ENCODE data around the gene C1QTNF4. TPM values are rescaled to one million over a fixed set of nuclear protein-coding genes. Genes with fewer than 3 reads are reported as not detected.

Gene C1QTNF4
- total and polyA plus RNA-seq, 9 of the 15 experiments (the other 6 are each of a cell fraction or from before 2014, with no cell fraction given): not detected

- TF ChIP-seq E2F5 (CRISPR knock-in tag; IDR thresholded peaks at IDR 0.05) (no peak), PKNOX1 (IDR thresholded peaks at IDR 0.05) (no peak), DLX4 (CRISPR knock-in tag; IDR thresholded peaks at IDR 0.05) (no peak), LCOR (CRISPR knock-in tag; IDR thresholded peaks at IDR 0.05) (peak; percentile 84; the same call in 1 of the 2 replicates), HNRNPL (IDR thresholded peaks at IDR 0.05; ENCODE audit: low read depth, low read length) (0 out of 2 replicates have a peak, but pooled peaks have one; percentile 52), ZBED1 (IDR thresholded peaks at IDR 0.05) (0 out of 2 replicates have a peak, but pooled peaks have one; percentile 11), NCOA1 (IDR thresholded peaks at IDR 0.05; ENCODE audit: low read depth) (no peak), KAT8 (IDR thresholded peaks at IDR 0.05; ENCODE audit: low read depth) (no peak), EZH2 (IDR thresholded peaks at IDR 0.05; ENCODE audit: borderline replicate concordance, low read depth, low read length) (no peak), CTCFL (IDR thresholded peaks at IDR 0.05; ENCODE audit: borderline replicate concordance, insufficient read depth, low read depth, low read length, poor library complexity, severe bottlenecking) (no peak), ZNF551 (CRISPR knock-in tag; IDR thresholded peaks at IDR 0.05) (no peak), HLTF (IDR thresholded peaks at IDR 0.05) (no peak), RBFOX2 (IDR thresholded peaks at IDR 0.05; ENCODE audit: low read depth, low read length) (peak; percentile 96), LEF1 (IDR thresholded peaks at IDR 0.05) (no peak), COPS2 (conservative IDR thresholded peaks at IDR 0.05) (no peak), RBBP5 (IDR thresholded peaks at IDR 0.05; ENCODE audit: borderline replicate concordance, insufficient read depth, low read length, poor library complexity, severe bottlenecking) (peak; percentile 98), POU5F1 (IDR thresholded peaks at IDR 0.05; ENCODE audit: borderline replicate concordance, low read depth, low read length, partially characterized antibody) (no peak), NRF1 (conservative IDR thresholded peaks at IDR 0.05 in 1 of 2, IDR thresholded peaks at IDR 0.05 in 1 of 2) (peak; percentile 74 to 79; a peak in 2 of 4 replicates), MECOM (CRISPR knock-in tag; IDR thresholded peaks at IDR 0.05) (no peak), ETS1 (conservative IDR thresholded peaks at IDR 0.05; ENCODE audit: control insufficient read depth, low read depth, low read length) (peak; percentile 93; the same call in 1 of the 2 replicates), TRIM28 (IDR thresholded peaks at IDR 0.05) (no peak), PRMT5 (CRISPR knock-in tag; IDR thresholded peaks at IDR 0.05) (no peak), XRCC3 (IDR thresholded peaks at IDR 0.05) (no peak), ZNF764 (CRISPR knock-in tag; IDR thresholded peaks at IDR 0.05; ENCODE audit: low read depth) (no peak)
These were observed 28.7 kb downstream of the C1QTNF4 start, which contains the start of gene PTPMT1 (continued) for GRCh38 chr11:47565340-47566148.

All from K562 (cell line).